SJSA1 (cell line): ENCODE data around the gene BATF. TPM values are rescaled to one million over a fixed set of nuclear protein-coding genes. Genes with fewer than 3 reads are reported as not detected.

ENCODE experiments used
- DNase-seq, 2 experiments: peaks; one replicate each; pipeline ENCODE4 v3.0.0-alpha.2; 2015 to 2020; ENCODE audit warnings: low spot score in 2 of 2, low read depth in 1 of 2
- H3K27ac ChIP-seq: fragments of 250-450 bp; sonication (Bioruptor Pico); 2 replicates; pipeline ENCODE4 v1.5.1; 2020; ENCODE audit warnings: mild to moderate bottlenecking, moderate library complexity
- H3K27me3 ChIP-seq: fragments of 250-450 bp; sonication (Bioruptor Pico); replicated peaks from 2 replicates; pipeline ENCODE4 v1.5.1; 2020; ENCODE audit warnings: mild to moderate bottlenecking, moderate library complexity
- H3K36me3 ChIP-seq: fragments of 250-450 bp; sonication (Bioruptor Pico); 2 replicates; pipeline ENCODE4 v1.5.1; 2020; ENCODE audit warnings: mild to moderate bottlenecking
- H3K4me1 ChIP-seq: fragments of 250-450 bp; sonication (Bioruptor Pico); replicated peaks from 2 replicates; pipeline ENCODE4 v1.6.1; 2021; ENCODE audit warnings: mild to moderate bottlenecking
- H3K4me3 ChIP-seq: fragments of 250-450 bp; sonication (Bioruptor Pico); 2 replicates; pipeline ENCODE4 v1.5.1; 2020; ENCODE audit warnings: mild to moderate bottlenecking
- H3K9me3 ChIP-seq: fragments of 250-450 bp; sonication (Bioruptor Pico); replicated peaks from 2 replicates; pipeline ENCODE4 v1.5.1; 2020; ENCODE audit warnings: mild to moderate bottlenecking
- total RNA-seq: library from RNA; depleted of rRNA; stranded (reverse); fragments of >200 nt; shearing (Covaris generic); gene quantifications from 2 replicates; pipeline ENCODE4 v1.2.3, GENCODE V29; 2014

The BATF gene
- total RNA-seq, 1 experiment from 2014 or later: not detected

DNA sequence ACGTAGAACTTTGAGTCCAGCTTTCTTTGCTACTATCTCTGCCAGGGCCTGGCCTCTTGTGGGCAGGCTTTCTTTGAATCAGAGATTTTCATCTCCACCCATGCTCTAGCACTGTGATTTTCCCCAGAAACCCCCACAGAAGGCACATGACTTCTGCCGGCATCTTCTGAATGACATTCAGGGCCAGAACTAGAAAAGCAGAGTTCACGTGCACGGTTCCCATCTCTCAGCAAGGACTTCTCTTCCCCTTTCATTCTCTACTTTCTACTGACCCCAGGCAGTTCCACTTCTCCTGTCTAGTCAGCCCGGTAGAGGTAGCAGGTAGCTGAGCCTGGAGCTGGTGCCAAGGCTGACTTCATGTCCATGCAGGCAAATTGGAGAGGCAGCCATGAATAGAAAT, 26.9 kb downstream of the BATF start:
- no peak for DNase-seq
- Histone ChIP-seq H3K4me3 (no peak overlapping the region), H3K4me1 (peaks cover 1% of the 10 kb centered on the region), H3K27me3 (no peaks in the 10 kb centered on the region), H3K9me3 (no peaks in the 10 kb centered on the region), H3K36me3 (no peaks in the 10 kb centered on the region), H3K27ac (no peak overlapping the region)

DNA sequence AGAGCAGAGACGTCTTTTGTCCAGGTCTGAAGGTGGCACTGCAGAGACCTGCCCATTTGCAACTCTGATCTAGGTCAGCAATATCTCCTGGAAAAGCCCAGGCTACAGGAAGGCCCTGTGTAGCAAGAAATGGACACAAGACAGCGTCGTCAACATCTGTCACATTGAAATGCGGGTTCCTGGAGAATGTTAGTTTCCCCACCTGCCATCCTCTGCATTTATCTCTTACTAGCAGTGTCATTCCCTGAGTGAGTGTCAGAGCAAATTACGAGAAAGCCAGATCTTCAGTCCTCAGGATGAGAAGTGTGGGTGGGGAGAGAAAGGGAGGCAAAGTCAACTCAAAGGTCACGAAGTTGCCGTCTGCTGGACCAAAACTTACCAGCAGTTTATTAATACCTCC, 28.8 kb downstream of the BATF start:
- Histone ChIP-seq H3K9me3 (no peaks in the 10 kb centered on the region), H3K36me3 (no peaks in the 10 kb centered on the region), H3K4me1 (peaks cover 7% of the 10 kb centered on the region), H3K27ac (no peak overlapping the region), H3K27me3 (no peaks in the 10 kb centered on the region), H3K4me3 (no peak overlapping the region)
- DNase-seq: no peak

DNA sequence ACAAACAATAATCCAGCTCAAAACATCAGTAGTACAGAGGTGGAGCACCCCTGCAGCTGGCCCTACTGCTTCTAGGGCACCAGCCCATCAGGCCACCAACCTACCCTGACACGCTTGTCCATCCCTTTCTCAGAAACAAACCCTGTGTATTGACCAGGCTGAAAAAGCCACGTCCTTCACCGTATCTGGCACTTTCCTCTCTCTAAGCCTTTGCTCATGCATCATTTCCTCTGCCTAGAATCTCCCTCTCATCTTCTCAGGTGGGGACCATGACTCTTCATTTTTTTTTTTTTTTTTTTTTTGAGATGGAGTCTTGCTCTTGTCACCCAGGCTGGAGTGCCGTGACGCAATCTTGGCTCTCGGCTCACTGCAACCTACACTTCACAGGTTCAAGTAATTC, 30.9 kb downstream of the BATF start:
- no peak overlapping the region for H3K27ac ChIP-seq
- DNase-seq: no peak
- H3K27me3 ChIP-seq: no peaks in the 10 kb centered on the region
- no peak overlapping the region for H3K4me3 ChIP-seq
- H3K9me3 ChIP-seq: no peaks in the 10 kb centered on the region
- no peaks in the 10 kb centered on the region for H3K36me3 ChIP-seq
- peaks cover 7% of the 10 kb centered on the region for H3K4me1 ChIP-seq

DNA sequence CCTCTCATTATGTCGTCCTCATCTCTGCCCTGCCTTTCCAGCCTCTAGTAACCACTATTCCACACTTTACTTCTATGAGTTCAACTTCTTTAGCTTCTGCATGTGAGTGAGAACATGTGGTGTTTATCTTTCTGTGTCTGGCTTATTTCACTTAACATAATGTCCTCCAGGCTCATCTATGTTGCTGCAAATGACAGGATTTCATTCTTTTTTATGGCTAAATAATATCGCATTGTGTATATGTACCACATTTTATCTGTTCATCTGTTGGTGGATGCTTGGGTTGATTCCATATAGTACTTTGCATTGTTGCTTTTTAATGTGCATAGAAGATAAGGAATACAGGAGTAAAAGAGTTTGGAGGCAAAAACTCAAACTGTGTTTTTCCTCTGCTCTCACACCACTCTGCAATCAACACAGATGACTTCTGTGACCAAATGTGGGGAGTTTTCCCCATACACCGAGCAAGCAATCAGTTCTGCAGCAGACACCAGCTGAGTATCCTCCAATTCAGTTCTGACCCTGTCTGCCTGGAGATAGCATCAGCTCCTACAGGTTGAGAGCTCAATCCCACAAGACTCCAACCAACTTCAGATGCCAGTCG, 31.6 kb downstream of the BATF start:
- H3K27me3 ChIP-seq: no peaks in the 10 kb centered on the region
- no peak for DNase-seq
- H3K4me3 ChIP-seq: no peak overlapping the region
- no peak overlapping the region for H3K27ac ChIP-seq
- no peaks in the 10 kb centered on the region for H3K9me3 ChIP-seq
- H3K36me3 ChIP-seq: no peaks in the 10 kb centered on the region
- H3K4me1 ChIP-seq: peaks cover 7% of the 10 kb centered on the region

DNA sequence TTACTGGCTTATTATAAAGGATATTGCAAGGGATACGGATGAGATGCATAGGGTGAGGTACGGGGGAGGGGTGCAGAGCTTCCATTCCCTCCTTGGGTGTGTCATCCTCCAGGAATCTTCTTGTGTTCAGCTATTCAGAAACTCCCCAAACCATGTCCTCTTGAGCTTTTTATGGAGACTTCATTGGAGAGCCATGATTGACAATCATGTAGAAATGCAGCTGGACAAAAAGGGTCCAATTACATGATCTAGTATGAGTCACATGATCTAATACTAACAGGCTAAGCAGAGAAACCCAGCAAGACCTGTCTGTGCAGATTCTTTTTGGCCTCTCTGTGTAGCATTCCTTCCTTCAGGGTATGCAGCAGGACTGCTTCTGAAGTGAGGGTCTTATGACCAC, 32.2 kb downstream of the BATF start:
- Histone ChIP-seq H3K36me3 (no peaks in the 10 kb centered on the region), H3K27me3 (no peaks in the 10 kb centered on the region), H3K9me3 (no peaks in the 10 kb centered on the region), H3K27ac (no peak overlapping the region), H3K4me3 (no peak overlapping the region), H3K4me1 (peaks cover 7% of the 10 kb centered on the region)
- DNase-seq: peak in 1 of 2 experiments; percentile 23

DNA sequence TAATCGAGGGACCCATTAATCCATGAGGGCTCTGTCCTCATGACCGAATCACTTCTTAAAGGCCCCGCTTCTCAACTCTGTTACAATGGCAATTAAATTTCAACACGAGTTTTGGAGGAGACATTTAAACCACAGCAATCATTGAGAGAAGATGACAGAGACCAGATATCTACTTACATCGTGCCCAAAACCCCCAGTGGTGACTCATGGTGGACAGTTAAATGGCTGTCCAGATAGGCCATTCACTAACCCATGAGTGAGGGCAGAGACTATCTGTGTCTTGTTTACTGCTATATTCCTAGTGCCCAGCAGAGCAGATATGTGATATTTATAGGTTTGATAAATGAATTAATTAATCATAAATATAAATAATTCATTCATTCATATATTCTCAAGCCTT, 36.2 kb downstream of the BATF start:
- H3K27ac ChIP-seq: no peak overlapping the region
- no peaks in the 10 kb centered on the region for H3K9me3 ChIP-seq
- no peaks in the 10 kb centered on the region for H3K36me3 ChIP-seq
- peaks cover 7% of the 10 kb centered on the region for H3K4me1 ChIP-seq
- no peak overlapping the region for H3K4me3 ChIP-seq
- H3K27me3 ChIP-seq: no peaks in the 10 kb centered on the region
- DNase-seq: no peak

DNA sequence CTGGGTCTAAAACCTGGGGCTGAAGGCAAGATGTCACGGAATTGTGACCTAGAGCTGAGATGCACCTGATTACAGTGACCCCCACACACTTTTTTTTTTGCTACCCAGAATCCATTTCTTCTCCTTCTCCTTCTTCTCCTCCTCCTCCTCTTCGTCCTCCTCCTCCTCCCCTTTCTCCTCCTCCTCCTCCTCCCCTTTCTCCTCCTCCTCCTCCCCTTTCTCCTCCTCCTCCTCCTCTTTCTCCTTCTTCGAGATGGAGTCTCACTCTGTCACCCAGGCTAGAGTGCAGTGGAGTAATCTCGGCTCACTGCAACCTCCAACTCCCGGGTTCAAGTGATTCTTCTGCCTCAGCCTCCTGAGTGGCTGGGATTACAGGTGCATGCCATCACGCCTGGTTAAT, 36.8 kb downstream of the BATF start:
- Histone ChIP-seq H3K4me3 (no peak overlapping the region), H3K27me3 (no peaks in the 10 kb centered on the region), H3K27ac (no peak overlapping the region), H3K36me3 (no peaks in the 10 kb centered on the region), H3K4me1 (peaks cover 7% of the 10 kb centered on the region), H3K9me3 (no peaks in the 10 kb centered on the region)
- DNase-seq: no peak

DNA sequence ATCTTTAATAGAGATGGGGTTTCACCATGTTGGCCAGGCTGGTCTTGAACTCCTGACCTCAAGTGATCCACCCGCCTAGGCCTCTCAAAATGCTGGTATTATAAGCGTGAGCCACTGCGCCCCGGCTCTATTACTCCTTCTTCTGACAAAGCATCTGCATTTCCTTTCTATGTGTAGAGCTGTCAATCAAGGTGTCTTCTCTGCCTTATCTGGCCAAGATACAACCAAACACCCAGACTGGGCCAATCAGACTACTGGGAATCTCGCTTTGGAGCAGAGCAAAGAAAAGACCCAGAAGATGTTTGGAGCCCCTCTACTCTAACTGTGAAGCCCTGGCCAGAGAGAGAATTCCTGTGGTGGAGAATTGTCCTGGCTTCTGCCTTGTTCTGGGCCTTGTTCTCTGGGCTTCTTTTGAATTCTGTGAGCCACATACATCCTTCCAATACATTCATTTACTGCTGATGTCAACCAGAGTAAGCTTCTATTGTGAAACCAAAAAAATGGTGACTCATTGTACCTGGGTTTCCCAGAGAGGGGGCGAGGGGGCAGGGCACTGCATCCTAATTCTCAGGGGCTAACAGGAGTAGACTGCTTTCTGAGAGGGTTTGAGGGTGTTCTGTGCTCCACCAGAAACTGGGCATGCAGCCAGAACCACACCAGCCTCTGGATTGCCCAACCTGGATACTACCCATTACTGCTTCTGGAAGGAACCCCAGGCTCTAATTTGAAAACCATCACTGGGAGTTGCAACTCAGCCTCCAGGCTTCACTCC, 37.4 kb downstream of the BATF start:
- H3K36me3 ChIP-seq: no peaks in the 10 kb centered on the region
- H3K27ac ChIP-seq: no peak overlapping the region
- H3K4me1 ChIP-seq: peaks cover 1% of the 10 kb centered on the region
- H3K4me3 ChIP-seq: no peak overlapping the region
- no peaks in the 10 kb centered on the region for H3K27me3 ChIP-seq
- no peak for DNase-seq
- H3K9me3 ChIP-seq: no peaks in the 10 kb centered on the region

DNA sequence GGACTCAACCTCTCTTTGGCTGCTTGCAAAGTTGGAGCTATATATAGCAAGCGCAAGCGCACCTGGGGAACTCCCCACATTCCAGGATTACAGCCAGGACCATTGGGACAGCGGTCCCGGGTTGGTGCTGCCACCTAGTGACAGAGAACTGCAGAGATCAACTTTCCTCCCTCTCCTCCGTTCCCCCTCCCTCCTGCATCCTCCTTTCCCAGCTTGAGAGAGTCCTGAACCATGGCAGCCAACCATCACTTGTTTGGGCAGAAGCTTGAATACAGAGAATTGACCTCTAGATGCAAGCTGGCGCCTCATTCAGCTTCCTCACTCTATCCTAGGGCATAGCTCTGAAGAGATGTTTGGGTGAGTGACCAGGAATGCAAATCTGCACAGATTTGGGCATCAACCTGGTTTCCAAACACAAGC, 38.8 kb downstream of the BATF start:
- Histone ChIP-seq H3K4me3 (no peak overlapping the region), H3K27me3 (no peaks in the 10 kb centered on the region), H3K4me1 (no peaks in the 10 kb centered on the region), H3K9me3 (no peaks in the 10 kb centered on the region), H3K36me3 (no peaks in the 10 kb centered on the region), H3K27ac (no peak overlapping the region)
- peak; percentile 59 to 74 for DNase-seq

DNA sequence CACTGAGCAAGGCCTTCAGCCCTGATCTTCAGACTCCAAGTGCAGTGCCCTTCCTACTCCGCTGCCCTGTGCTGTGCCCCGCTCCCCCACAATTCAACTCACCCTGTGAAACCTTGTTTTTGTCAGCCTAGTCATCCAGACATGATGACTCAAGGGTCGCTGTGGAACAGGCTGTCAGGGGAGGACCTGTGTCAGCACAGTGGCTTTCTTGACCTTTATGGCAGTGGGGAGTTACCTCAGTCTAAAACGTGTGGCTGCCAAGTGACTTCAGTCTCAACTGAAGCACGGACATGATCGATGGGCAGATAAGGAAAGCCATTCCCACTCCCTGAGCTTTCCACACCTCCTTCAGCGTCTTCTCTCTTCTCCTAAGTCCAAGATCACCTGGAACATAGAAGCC, 39.8 kb downstream of the BATF start:
- Histone ChIP-seq H3K4me3 (no peak overlapping the region), H3K36me3 (no peaks in the 10 kb centered on the region), H3K27me3 (no peaks in the 10 kb centered on the region), H3K9me3 (no peaks in the 10 kb centered on the region), H3K27ac (no peak overlapping the region), H3K4me1 (no peaks in the 10 kb centered on the region)
- no peak for DNase-seq

DNA sequence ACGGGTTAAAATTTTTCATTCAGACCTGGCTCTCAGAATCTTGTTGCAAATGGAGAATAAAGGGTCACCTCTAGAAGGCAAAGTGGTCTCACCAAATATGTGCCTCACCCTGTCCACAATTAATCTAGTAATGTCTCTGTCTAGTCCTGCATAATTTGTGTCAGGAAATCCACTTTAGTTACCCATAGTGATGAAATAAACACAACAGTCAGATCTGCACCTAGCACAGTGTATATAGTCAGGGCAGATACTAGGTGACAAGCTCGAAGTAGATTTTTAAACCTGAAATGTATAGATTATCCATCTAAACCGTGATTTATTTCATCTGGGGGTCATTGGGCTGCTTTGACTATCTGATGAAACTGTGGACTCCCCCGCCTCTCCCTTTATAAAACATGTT, 40.2 kb downstream of the BATF start:
- DNase-seq: no peak

DNA sequence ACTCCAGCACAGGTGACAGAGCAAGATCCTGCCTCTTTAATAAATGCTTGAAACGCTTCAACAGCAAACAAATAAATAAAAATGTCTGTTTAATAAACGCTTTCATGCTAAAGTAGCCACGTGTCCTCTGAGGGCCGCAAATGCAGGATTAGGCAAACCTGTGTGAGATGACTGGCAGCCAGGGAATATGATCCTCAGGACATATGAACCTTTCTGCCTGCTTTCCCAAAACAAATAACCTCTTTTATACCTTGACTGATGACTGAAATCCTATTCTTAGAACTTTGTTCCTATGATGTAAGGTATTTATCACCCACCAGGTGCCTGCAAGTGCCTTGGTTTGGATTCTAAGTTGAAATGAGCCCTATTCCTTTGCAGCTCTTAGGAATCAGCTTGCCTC, 41.7 kb downstream of the BATF start:
- no peak overlapping the region for H3K4me3 ChIP-seq
- H3K27me3 ChIP-seq: no peaks in the 10 kb centered on the region
- no peak for DNase-seq
- H3K9me3 ChIP-seq: no peaks in the 10 kb centered on the region
- no peak overlapping the region for H3K27ac ChIP-seq
- H3K36me3 ChIP-seq: no peaks in the 10 kb centered on the region
- H3K4me1 ChIP-seq: no peaks in the 10 kb centered on the region

More for the DNA sequence above, 40.2 kb downstream of the BATF start:
- H3K4me3 ChIP-seq: no peak overlapping the region
- H3K27ac ChIP-seq: no peak overlapping the region
- H3K27me3 ChIP-seq: no peaks in the 10 kb centered on the region
- H3K4me1 ChIP-seq: no peaks in the 10 kb centered on the region
- no peaks in the 10 kb centered on the region for H3K36me3 ChIP-seq
- no peaks in the 10 kb centered on the region for H3K9me3 ChIP-seq

DNA sequence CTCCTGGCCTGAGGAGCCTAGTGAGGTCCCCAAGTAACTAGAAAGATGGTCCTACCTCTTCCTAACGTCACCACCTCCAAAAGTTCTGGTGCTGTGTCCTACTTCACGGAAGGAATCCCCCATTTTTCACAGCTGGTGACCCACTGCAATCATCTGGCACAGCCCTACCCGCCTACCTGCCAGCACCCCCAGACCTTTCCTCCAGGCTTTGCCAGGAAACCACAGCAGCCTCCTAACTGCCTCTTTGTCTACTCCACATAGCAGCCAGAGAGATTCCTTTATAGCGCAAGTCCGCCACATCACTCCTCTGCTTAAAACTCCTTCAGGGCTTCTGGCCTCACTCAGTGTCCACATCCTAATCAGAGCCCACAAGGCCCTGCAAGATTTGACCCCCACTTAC, 42.8 kb downstream of the BATF start:
- no peak for DNase-seq
- no peaks in the 10 kb centered on the region for H3K36me3 ChIP-seq
- H3K9me3 ChIP-seq: no peaks in the 10 kb centered on the region
- H3K4me1 ChIP-seq: no peaks in the 10 kb centered on the region
- no peak overlapping the region for H3K4me3 ChIP-seq
- no peak overlapping the region for H3K27ac ChIP-seq
- H3K27me3 ChIP-seq: no peaks in the 10 kb centered on the region

DNA sequence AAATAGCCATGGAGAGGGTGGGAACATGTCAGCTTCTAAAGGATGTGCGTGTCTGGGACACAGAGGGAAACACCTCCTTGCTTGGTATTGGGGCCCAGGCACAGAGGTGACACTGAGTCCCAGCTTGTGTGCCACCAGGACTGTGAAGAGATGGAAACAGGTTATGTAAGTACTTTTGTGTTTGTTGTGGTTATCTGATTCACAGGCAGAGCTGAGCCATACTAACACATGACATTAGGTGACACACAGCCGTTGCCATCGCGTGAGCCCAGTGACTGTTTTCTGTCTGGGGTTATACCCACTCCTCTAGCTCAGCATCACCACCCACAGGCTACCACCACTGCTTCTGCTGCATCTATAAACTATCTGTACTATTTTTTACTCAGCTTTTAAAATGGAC, 44.1 kb downstream of the BATF start:
- no peak overlapping the region for H3K27ac ChIP-seq
- H3K4me1 ChIP-seq: no peaks in the 10 kb centered on the region
- no peaks in the 10 kb centered on the region for H3K9me3 ChIP-seq
- H3K36me3 ChIP-seq: no peaks in the 10 kb centered on the region
- H3K27me3 ChIP-seq: no peaks in the 10 kb centered on the region
- no peak for DNase-seq
- no peak overlapping the region for H3K4me3 ChIP-seq

DNA sequence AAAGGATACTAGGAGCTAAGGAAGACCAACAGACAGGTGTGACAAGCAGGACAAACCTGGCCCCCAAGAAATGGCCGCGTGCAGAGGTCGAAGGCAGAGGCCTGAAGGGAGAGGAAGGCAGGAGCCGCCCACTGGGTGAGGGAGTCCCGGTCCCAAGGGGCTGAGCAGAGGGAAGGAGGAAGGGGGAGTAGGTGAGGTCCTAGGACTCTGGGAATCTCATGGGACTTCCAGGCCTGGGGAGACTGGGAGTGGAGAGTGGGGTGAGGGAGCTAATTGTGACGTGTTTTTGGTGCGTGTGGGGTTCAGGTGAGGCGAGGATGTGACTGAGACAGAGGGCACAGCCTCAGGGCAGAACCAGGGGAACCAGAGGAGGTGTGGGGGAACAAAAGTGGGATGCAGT, 44.5 kb downstream of the BATF start:
- no peak for DNase-seq
- Histone ChIP-seq H3K27ac (no peak overlapping the region), H3K36me3 (no peaks in the 10 kb centered on the region), H3K27me3 (no peaks in the 10 kb centered on the region), H3K4me3 (no peak overlapping the region), H3K9me3 (no peaks in the 10 kb centered on the region), H3K4me1 (no peaks in the 10 kb centered on the region)
